HG02571 (cell line): ENCODE measurements around the gene GZMB.
A peak's percentile ranks its signal among the peaks of the same experiment; 100 is the strongest.
"Not testable (repeated sequence)": the region's sequence is repeated elsewhere in the genome, so short reads cannot be mapped to it uniquely, and the experiment has no call there.

Source experiments
- ATAC-seq: cut with Tn5 transposase; IDR thresholded peaks from one replicate; pipeline ENCODE4 v1.9.1; 2021; ENCODE audit warnings: mild to moderate bottlenecking, moderate library complexity; ENCODE audit not compliant: unreplicated experiment

The GZMB gene, protein sequence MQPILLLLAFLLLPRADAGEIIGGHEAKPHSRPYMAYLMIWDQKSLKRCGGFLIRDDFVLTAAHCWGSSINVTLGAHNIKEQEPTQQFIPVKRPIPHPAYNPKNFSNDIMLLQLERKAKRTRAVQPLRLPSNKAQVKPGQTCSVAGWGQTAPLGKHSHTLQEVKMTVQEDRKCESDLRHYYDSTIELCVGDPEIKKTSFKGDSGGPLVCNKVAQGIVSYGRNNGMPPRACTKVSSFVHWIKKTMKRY

DNA sequence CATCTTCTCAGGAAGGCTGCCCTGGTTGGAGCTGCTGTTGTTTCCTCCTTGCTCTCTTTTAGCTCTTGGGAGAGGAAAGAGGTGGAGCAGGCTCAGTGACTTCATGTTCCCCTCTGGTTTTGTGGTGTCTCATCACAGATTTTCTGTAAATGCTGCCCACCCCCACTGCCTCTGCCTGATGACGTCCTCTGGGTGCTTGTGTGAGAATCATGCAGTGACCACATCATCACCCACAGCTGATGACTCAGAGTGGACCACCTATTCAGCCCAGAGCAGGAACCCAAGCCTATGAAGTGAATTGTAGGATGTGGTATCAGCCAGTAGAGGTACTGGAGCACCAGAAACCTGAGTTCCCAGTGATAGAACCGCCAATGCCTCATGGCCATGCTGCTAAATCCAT is at the start of gene GZMB:
Gene GZMB (minus strand): TSS at position 33 of the 400 bp plus-strand sequence. CDS start 30 bp downstream, at position 3.
- ATAC-seq: no peak

DNA sequence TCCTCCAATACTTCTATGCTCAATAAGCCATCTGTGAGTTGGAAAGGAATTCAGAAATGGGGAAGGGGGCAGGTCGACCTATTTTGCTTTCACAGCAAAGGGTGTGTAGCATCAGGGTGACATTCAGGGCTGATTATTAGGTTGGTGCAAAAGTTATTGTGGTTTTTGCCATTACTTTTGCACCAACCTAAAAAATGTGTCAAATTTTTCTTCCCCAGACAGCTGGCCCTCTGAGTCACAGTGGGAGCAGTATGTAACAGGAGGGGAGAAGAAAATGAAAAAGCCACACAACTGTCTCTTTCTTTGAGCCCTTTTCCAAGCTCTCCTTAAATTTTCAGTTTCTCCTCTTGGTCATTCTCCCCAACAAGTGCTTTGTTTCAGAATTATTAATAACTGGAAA is 47.1 kb upstream of the GZMB start:
- no peak for ATAC-seq

DNA sequence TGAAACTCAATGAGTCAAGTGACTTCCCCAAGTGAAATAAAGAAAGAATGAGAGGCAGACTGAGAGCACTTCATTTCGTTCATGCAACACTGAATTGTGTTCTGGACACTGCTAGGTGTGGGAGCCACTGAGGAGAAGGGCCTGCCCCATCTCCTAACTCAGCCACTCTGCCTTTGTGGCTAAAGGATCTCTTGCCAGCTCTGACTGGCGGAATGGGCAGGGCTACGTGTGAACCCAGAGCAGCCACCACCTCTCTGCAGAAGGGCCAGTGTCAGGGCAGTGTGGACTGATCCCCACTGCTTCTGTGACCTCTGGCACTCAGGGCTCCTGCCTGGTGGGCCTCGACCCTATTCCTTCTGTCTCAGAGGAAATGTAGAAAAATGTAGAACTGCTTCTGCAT is 46.5 kb upstream of the GZMB start:
- no peak for ATAC-seq

DNA sequence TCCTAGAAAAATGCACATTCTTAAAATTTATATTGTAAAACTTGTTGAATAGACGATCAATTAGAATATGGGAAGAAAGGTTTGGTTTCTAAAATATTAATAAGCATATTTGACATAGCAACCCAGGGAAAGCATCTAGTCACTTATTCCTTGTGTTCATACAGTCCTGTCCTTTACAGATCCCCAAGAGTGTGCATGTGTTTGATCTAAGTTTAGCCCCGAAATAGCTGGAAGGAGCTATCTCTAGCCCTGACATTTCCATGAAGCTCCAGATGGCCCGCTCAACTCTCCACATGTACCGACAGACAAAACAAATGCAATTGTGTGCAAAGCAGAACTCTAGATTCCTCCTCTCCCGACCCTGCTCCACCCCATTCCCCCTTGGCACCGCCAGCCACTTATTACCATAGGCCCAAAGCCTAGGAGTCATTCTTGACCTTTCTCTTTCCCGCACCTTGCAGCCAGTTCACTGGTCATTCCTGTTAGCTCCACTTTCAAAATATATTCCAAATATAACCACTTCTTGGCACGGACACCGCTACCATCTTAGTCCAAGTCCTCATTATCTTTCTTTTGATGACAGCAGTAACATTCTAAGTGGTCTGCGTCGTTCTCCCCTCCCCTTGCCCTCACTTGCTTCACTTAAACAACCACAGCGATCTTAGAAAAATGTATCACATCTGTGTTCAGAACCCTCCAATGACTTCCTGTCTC is 45.4 kb upstream of the GZMB start:
- no peak for ATAC-seq

DNA sequence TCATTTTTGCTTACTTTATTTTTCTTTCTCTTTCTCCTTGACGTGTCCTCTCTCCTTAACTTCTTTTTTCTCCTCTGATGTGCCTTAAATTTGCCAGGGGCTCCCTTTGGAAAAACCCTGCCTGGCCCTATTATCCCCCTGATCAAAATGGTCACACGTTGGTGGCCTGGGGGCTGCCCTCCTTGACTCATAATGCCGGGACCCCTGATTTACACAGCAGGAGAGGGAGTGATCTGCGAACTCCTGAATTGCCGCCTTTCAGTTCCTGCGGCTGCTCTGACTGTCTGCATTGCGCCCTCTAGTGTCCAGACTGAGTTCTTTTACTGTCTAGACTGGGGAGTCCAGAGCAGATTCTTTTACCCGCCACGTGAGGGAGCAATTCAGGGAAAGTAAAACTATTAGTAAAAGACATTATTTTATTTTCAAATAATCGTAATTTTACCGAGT is 44.8 kb upstream of the GZMB start:
- ATAC-seq: peak; percentile 86

DNA sequence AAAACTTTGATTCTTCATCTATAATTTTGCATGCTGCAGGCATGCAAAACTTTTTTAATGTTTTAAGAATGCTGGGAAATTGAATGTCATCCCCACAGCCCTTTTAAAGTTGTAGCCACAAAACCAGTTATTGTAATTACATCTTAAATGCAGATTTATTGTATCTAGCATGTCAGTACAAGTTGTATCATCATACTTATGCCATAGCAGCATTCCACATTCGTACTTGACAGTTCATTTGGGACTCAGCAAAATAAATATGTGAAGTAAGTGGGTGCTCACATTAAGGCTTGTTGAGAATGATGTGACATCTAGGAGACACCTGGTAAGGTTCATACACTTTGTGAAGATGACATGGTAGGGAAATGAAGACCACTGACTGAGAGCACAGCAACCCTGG is 44.0 kb upstream of the GZMB start:
- ATAC-seq: no peak

DNA sequence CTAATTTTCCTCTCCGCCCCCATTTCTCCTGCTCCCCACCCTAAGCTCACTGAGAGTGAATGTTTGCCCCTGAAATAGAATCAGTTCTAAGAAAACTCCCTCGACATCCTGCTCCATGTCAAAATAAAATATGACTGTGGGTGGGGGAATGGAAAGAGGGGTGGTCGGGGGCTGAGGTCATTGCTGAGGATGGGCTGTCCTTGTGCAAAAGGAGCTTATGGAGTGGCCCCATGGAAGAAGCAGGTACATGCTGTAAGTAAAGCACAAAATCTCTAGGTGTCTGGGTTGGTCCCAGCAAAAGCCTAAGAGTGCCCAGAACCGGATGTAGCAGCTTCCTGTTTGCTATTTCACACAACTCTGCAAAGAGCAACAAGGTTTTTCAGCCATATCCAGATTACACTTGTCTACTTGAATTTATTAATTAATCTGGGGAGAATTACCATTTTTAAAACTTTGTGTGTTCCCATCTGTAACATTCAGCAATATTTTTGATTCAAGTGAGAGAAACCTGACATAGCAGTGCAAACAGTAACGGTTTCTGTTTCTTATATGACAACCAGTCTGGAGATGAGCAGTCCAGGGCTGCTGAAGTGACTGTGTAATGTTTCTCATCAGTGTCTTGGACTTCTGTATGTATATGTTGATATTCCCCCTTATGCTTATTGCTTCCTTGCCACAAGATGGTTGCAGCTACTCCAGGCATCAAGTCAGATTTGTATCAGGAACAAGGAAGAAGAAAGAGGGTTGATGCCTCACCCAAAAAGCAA is 40.4 kb upstream of the GZMB start:
- peak; percentile 50 for ATAC-seq

DNA sequence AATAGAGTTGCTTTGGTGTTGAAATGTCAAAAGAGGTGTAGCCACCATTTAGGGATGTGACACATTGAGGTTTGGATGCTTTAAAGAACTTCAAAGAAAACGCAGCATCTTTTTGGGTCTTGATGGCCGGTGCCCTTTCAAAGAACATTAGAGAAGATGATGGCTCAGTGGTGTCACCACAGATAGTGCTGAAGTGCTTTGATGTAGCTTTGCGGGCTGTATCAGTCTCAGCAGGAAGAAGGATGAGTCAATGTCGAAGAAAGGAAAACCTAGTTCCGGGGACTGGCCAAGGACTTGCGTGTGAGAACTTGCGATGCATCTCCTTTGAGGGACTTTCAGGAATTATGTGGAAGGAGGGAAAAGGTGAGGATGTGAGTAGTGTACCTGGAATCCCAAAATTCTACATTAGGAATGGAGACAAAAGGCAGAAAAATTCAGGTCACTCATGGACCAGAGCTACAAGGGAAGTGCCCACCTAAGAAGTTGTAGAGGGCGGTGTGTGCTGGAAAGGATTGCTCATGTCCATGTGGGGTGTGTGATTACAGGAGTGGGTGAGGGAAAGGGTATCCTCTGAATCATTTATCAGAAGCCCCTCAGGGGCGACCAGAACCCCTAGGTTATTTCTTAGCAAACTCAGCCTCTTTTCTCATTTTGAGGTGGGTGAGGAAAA is 39.7 kb upstream of the GZMB start:
- peak; percentile 54 for ATAC-seq

DNA sequence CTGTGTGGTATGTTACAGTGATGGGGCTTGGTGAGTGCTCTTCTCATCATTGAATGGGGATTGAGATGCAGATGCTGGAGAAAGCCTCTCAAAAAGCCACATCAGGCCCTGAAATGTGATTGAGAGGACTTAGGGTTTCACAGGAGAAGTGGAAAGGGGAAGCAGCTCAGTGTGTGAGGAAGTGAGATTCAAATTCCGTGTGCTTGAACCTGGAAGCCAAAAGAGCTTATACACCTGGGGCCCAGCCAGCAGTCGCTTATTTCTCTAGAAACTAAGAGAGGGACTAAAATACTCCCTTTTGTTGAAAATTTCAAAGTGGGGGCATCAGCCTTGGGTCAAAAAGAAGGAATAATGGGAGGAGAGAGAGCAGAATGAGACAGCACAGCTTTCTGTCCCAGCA is 39.1 kb upstream of the GZMB start:
- ATAC-seq: peak; percentile 54

DNA sequence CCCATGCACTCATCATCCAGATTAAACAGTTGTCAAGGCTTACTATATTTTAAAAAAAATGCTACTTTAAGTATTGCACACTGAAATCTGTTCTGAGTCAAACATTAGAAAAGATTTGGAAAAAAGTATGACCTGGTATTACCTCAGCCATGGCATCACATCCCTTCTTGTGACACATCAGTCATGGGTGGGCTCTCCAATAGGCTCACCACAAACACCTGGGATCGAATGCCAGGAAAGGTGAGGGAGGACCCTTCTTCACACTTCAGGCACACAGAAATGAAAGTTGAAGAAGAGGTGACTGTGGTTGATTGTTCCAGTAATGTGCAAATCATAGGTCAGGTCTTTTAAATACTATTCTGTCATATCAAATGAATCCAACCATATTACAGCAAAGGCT is 36.6 kb upstream of the GZMB start:
- ATAC-seq: no peak

DNA sequence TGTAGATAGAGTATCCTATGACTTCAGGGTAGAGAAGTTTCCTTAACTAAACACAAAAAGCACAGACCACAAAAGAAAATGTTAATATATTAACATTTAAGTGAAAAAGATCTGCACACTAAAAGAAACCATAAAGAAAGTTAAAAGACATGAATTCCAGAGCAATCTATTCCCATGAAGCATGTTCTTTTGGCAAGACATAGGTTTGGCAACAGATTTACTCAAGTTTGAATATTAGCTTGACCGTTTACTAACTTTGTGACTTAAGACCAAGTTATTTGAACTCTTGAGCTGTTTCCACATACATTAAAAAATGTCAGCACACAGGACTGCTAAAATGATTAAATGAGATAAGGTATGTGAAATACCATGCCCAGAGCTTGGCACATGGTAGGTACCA is 35.7 kb upstream of the GZMB start:
- ATAC-seq: no peak

DNA sequence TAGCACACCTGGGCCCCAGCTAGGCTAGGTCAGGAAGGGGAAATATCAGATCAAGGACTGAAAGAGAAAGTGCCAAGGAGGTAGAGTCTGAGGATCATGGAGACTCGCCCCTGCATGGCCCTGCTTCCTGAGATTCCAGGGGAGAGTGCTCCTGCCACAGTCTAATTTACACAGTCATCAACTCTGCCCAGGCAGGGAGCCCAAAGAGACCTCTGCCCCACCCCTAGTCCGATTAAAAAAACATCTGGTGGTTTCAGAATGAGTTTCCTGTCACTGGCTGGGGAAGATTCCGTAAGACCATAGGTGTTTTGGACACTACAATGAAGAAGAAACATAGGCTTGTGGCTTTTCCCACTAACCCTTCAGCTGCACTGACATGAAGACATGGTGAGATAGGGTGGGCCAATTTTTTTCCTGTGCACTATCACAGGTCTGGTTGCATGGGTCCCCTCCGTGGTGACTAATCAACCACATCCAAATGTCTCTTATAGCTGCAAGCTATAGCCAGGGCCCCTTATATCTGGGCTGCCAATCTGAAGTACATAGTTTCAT is 31.5 kb upstream of the GZMB start:
- ATAC-seq: peak; percentile 99

DNA sequence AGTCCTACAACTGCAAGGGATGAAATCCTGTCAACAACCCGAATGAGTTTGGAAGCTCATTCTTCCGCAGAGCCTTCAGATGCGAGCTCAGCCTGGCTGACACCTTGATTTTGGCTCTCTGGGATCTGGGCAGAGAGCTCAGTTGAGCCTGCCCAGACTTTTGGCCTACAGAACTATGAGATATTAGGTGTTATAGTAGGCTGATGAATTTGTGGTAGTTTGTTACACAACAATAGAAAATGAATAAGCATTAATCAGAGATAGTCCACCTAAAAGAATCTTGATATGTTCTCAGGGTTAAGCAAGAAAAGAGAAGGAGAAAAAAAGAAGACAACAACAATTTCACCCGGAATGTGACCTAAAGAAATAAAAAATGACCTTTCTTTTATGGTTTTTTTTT is 30.4 kb upstream of the GZMB start:
- no peak for ATAC-seq

DNA sequence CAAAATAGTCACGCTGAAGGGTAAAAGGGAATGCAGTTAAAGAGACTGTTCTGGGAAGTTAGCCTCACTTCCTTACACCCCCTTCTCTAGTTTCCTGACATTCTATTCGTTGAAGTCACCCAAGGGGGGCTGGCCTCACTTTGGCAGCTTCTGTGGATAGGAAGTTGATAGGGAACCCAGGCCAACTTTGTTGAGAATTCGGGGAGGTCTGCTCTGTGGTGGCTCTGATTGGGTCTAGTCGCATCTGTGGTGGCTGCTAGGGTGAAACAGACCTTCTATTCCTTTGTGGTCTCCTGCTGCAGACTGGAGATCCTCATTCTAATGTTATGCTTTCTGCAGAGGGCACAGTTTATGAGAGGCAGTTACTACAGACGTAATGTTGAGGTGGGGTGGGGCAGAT is 28.8 kb upstream of the GZMB start:
- ATAC-seq: no peak

DNA sequence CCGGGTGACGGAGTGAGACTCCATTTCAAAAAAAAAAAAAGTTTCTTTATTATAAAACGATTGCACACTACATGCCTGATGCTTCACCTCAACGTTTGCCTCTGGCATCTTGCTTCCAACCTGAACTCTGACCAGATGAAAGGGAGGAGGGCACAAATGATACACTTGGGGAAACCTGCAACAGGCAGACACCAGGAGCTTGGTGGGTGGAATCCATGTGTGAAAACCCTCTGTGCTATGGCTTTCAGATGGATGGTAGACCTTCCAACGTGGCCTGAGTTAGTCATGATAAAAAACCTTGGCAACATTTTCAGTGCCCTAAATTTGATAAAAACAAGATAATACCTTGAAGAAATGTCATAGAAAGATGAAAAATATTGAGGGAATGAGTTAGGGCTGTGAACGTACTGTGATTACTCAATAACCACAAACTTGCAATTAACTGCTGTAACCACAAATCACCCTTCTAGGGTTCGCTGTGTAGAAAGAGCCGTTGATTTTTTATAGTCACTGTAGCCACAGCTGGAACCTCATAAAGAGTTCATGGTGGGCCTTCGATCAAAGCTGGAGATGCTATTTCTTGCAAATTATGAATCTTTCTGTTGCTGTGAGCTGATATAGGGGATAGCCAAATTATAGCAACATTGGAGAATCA is 26.1 kb upstream of the GZMB start:
- no peak for ATAC-seq

DNA sequence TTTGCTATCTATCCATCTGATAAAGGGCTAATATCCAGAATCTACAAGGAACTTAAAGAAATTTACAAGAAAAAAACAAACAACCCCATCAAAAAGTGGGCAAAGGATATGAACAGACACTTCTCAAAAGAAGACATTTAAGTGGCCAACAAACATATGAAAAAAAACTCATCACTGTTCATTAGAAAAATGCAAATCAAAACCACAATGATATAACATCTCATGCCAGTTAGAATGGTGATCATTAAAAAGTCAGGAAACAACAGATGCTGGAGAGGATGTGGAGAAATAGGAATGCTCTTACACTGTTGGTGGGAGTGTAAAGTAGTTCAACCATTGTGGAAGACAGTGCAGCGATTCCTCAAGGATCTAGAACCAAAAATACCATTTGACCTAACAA is 14.4 kb upstream of the GZMB start:
- not testable (repeated sequence) for ATAC-seq

DNA sequence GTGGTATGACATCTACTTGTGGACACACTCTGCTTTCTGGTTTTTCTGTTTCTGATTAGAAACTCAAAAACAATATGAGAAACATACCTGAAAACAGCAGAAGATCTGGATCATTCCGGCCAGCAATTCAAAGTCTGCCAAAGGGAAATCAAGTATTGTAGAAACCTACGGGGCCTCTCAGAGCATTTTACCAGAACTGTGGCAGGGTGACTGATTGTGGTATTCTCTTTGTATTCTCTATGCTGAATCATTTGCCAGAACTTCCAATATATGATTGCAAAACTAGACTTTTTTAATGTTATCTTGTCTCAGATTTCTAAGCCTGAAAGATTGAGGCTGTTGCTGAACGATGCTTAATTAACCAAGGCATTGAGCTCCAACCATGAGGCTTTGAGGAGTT is 5.9 kb upstream of the GZMB start:
- no peak for ATAC-seq

DNA sequence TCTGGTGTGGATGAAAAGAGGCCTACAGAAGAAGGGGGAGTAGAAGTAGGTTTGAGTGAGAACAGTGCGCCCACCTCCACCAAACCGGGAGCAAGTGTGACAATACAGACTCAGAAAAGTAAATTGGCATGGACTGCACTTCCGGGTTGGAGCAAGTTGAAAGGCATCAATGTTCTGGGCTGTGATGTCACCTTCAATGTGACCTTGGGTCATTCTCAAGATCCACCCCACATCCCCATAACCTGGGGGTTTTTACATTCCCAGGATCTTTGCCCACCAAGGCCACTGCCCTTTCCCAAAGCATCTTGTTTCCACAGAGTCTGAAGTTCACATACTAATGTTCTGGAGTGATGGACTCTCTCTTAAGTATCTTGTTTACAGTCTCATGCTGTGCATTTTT is 5.3 kb upstream of the GZMB start:
- no peak for ATAC-seq

DNA sequence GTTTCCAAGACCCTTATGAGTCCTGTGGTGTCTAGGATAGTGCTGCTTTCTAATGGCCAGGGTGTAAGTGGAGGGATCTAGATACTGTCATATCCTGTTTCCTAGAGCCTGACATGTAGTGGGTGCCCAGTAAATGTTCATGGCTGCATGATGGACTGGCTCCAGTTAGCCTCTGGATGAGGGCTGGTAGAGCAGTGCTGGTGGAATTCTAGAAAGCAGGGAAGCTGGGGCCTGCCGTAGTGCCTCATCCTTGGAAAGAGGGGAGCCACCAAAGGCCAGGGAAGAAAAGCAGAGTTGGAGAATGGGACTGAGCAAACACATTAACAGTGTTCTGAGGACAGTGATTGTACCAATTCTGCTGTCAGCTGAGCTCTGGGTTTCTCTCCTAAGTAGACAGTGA is 637 bp downstream of the GZMB start:
- no peak for ATAC-seq

DNA sequence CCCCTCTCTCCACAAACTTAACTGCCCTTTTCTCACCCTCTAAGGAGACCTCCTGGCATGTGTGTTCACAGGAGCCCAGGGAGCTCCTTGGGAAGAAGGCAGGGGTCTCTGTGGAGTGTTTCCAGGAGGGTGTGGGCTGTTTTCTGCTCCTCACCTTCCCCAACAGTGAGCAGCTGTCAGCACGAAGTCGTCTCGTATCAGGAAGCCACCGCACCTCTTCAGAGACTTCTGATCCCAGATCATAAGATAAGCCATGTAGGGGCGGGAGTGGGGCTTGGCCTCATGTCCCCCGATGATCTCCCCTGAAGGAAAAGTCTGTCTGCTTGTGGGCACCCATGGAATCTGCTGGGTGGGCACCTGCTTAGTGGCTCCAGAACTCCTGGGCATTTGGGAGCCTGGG is 1.2 kb downstream of the GZMB start:
- ATAC-seq: no peak

DNA sequence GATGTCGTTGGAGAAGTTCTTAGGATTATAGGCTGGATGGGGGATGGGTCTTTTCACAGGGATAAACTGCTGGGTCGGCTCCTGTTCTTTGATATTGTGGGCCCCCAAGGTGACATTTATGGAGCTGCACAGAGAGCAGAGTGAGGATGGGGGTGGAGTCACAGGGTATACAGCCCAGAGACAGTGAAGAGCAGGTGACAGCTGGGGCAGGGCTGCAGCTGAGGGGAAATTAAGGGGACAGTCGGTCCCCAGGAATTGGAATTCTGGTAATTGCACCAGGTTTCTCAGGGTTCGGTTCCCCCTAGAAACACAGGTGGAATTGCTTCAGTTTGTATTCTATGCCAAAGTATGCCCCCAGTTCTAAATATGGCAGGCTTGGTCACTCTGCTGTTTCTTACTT is 1.7 kb downstream of the GZMB start:
- ATAC-seq: no peak
